Measurements from ENCODE around the gene MSANTD2. TPM values are rescaled to one million over a fixed set of nuclear protein-coding genes. Genes with fewer than 3 reads are reported as not detected.
A peak's percentile ranks its signal among the peaks of the same experiment; 100 is the strongest.

Gene MSANTD2
- total RNA-seq, 1 experiment from 2014 or later = 8.6 TPM

DNA sequence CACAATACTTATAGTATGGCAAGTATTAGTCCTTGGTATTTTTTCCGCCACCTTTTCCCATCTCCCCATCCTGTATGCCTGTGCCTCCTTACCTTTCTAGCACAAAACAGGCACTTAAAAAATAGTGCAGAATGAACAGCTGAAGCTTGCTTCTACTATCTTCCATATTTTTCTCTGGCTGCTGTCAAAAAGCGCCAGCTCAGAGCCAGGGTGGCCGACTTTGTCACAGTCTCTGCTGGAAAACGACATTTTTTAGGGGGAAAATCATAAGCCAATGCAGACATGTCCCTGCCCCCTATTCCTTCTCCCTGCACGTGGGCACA is 38.6 kb upstream of the MSANTD2 start:
- Histone ChIP-seq H4K20me1 (ENCODE audit: insufficient read depth) (no peaks in the 10 kb centered on the region), H3K9me2 (ENCODE audit: insufficient read depth) (no peaks in the 10 kb centered on the region), H3K4me3 (replicated peaks in 1 of 2; ENCODE audit: low read depth in 1 of 2, low read length in 2 of 2) (no peak overlapping the region), H3K4me2 (ENCODE audit: low read length) (no peak overlapping the region), H3K9me3 (ENCODE audit: control insufficient read depth in 1 of 2, insufficient read depth in 1 of 2, low read depth in 1 of 2, low read length in 2 of 2) (no peaks in the 10 kb centered on the region), H3K36me3 (ENCODE audit: control insufficient read depth in 1 of 2, insufficient read depth in 2 of 2, low read length in 2 of 2) (no peaks in the 10 kb centered on the region), H3K27me3 (ENCODE audit: insufficient read depth, low read length) (peaks cover 20% of the 10 kb centered on the region; the same call in 1 of the 2 replicates), H2AFZ (ENCODE audit: low read depth, low read length, poor library complexity, severe bottlenecking) (no peak overlapping the region), H3K27ac (ENCODE audit: low read depth, low read length) (no peak overlapping the region), H3K79me2 (ENCODE audit: insufficient read depth, low read length) (no peaks in the 10 kb centered on the region), H3K9ac (ENCODE audit: low read length) (no peak overlapping the region), H3K4me1 (ENCODE audit: control insufficient read depth in 1 of 2, insufficient read depth in 2 of 2, low read length in 2 of 2) (peaks cover 2 to 4% of the 10 kb centered on the region in 2 experiments; a peak in 3 of 4 replicates)
- TF ChIP-seq, protein P1, sequence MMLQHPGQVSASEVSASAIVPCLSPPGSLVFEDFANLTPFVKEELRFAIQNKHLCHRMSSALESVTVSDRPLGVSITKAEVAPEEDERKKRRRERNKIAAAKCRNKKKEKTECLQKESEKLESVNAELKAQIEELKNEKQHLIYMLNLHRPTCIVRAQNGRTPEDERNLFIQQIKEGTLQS (IDR thresholded peaks at IDR 0.05) = no peak
- TF ChIP-seq CBX3 (IDR thresholded peaks at IDR 0.05; ENCODE audit: low read depth) (no peak), SP1 (IDR thresholded peaks at IDR 0.05; ENCODE audit: low read depth) (no peak), EZH2 (IDR thresholded peaks at IDR 0.05) (no peak)
- DNase-seq (ENCODE audit: low read depth, low spot score) (no peak), ATAC-seq (no peak)
- intact Hi-C loops (cut with micrococcal nuclease) = loop anchor here (5.0 to 10.0 kb wide), 2 partner anchors 424 to 1034 kb away; no protein-coding TSS in a partner anchor
- POLR2A ChIA-PET = no interaction called here
- RAD21 ChIA-PET (ENCODE audit: low non-redundant PET in 1 of 2, low total read pairs in 2 of 2, uncharacterized antibody in 2 of 2, unreplicated experiment in 2 of 2) = no interaction called here
- no TSS peak for BruUV-seq (replicated peaks)
- CTCF ChIA-PET = interaction anchor here (1.1 to 1.3 kb wide), 3 partner anchors 28 to 274 kb away, joined by 3 to 7 read pairs (median 3); no protein-coding TSS in a partner anchor

DNA sequence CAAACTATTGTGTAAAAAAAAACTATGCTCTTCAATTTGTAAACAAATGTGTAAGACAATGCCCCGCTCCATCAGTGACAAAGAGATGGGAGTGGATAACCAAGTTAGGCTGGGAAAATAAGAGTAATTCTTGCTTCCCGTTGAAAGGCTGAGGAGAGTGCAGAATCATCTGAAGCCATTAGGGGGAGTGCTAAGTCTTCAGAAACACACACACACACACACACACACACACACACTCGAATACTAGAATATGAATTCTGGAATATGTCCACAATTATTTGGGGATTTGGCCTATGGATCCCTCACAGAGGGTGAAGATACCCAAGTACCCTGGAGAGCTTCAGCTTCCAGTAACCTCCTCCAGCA is 37.3 kb upstream of the MSANTD2 start:
- H2AFZ ChIP-seq (ENCODE audit: low read depth, low read length, poor library complexity, severe bottlenecking) = no peak overlapping the region
- ChIA-PET RAD21 (ENCODE audit: low non-redundant PET in 1 of 2, low total read pairs in 2 of 2, uncharacterized antibody in 2 of 2, unreplicated experiment in 2 of 2) (interaction anchor here in 1 of 2 experiments (0.6 to 0.9 kb wide), 2 partner anchors 30 to 194 kb away, joined by 3 read pairs; no protein-coding TSS in a partner anchor), CTCF (interaction anchor here (0.9 to 1.7 kb wide), 7 partner anchors 9 to 421 kb away, joined by 3 to 19 read pairs (median 7); no protein-coding TSS in a partner anchor), POLR2A (no interaction called here)
- H3K4me2 ChIP-seq (ENCODE audit: low read length) = peak overlapping the region; percentile 29; the same call in 1 of the 2 replicates
- H3K9me3 ChIP-seq (ENCODE audit: control insufficient read depth in 1 of 2, insufficient read depth in 1 of 2, low read depth in 1 of 2, low read length in 2 of 2) = no peaks in the 10 kb centered on the region
- DNase-seq (ENCODE audit: low read depth, low spot score) (peak; percentile 72), ATAC-seq (peak; percentile 84)
- peaks cover 2 to 4% of the 10 kb centered on the region in 2 experiments; a peak in 3 of 4 replicates for H3K4me1 ChIP-seq (ENCODE audit: control insufficient read depth in 1 of 2, insufficient read depth in 2 of 2, low read length in 2 of 2)
- 0 out of 2 replicates have a peak, but pooled peaks cover 13% of the 10 kb centered on the region for H3K27me3 ChIP-seq (ENCODE audit: insufficient read depth, low read length)
- no peaks in the 10 kb centered on the region for H4K20me1 ChIP-seq (ENCODE audit: insufficient read depth)
- no peak overlapping the region for H3K27ac ChIP-seq (ENCODE audit: low read depth, low read length)
- no peaks in the 10 kb centered on the region for H3K79me2 ChIP-seq (ENCODE audit: insufficient read depth, low read length)
- H3K9me2 ChIP-seq (ENCODE audit: insufficient read depth) = no peaks in the 10 kb centered on the region
- BruUV-seq (replicated peaks) = no TSS peak
- H3K36me3 ChIP-seq (ENCODE audit: control insufficient read depth in 1 of 2, insufficient read depth in 2 of 2, low read length in 2 of 2) = no peaks in the 10 kb centered on the region
- H3K9ac ChIP-seq (ENCODE audit: low read length) = no peak overlapping the region
- no peak overlapping the region for H3K4me3 ChIP-seq (replicated peaks in 1 of 2; ENCODE audit: low read depth in 1 of 2, low read length in 2 of 2)
- intact Hi-C loops (cut with micrococcal nuclease) = loop anchor here (1.0 to 10.0 kb wide), 6 partner anchors 45 to 1035 kb away; no protein-coding TSS in a partner anchor
- TF ChIP-seq SRF (IDR thresholded peaks at IDR 0.05; ENCODE audit: low read depth) = 0 out of 2 replicates have a peak, but pooled peaks have one; percentile 37
- peak; percentile 77 for TF ChIP-seq RAD21 (IDR thresholded peaks at IDR 0.05; ENCODE audit: low read depth)
- TF ChIP-seq CEBPB (IDR thresholded peaks at IDR 0.05; ENCODE audit: low read depth) = no peak
- TF ChIP-seq, protein P2, sequence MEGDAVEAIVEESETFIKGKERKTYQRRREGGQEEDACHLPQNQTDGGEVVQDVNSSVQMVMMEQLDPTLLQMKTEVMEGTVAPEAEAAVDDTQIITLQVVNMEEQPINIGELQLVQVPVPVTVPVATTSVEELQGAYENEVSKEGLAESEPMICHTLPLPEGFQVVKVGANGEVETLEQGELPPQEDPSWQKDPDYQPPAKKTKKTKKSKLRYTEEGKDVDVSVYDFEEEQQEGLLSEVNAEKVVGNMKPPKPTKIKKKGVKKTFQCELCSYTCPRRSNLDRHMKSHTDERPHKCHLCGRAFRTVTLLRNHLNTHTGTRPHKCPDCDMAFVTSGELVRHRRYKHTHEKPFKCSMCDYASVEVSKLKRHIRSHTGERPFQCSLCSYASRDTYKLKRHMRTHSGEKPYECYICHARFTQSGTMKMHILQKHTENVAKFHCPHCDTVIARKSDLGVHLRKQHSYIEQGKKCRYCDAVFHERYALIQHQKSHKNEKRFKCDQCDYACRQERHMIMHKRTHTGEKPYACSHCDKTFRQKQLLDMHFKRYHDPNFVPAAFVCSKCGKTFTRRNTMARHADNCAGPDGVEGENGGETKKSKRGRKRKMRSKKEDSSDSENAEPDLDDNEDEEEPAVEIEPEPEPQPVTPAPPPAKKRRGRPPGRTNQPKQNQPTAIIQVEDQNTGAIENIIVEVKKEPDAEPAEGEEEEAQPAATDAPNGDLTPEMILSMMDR (IDR thresholded peaks at IDR 0.05 in 2 of 3, conservative IDR thresholded peaks at IDR 0.05 in 1 of 3; ENCODE audit: borderline replicate concordance in 1 of 3, insufficient read depth in 1 of 3, low read depth in 2 of 3, low read length in 2 of 3) = peak; percentile 56 to 72 (median 72)
- no peak for TF ChIP-seq ZFX (IDR thresholded peaks at IDR 0.05)
- no peak for TF ChIP-seq ZNF274 (IDR thresholded peaks at IDR 0.05; ENCODE audit: low read depth, low read length)
- no peak for TF ChIP-seq CBX3 (IDR thresholded peaks at IDR 0.05; ENCODE audit: low read depth)
- peak; percentile 35 for TF ChIP-seq YY1 (IDR thresholded peaks at IDR 0.05; ENCODE audit: extremely low read depth, insufficient replicate concordance, low read depth, low read length)
- TF ChIP-seq, protein P3, sequence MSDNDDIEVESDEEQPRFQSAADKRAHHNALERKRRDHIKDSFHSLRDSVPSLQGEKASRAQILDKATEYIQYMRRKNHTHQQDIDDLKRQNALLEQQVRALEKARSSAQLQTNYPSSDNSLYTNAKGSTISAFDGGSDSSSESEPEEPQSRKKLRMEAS (IDR thresholded peaks at IDR 0.05) = no peak
- no peak for TF ChIP-seq EZH2 (IDR thresholded peaks at IDR 0.05)
- no peak for TF ChIP-seq ELF1 (IDR thresholded peaks at IDR 0.05; ENCODE audit: borderline replicate concordance, low read depth)

Measured in HCT116 (cell line).